GM12875 (cell line): ENCODE results near the gene DDHD1.

ENCODE experiments used
- H3K4me3 ChIP-seq: one replicate; pipeline ENCODE4 v1.5.1; 2011; ENCODE audit warnings: low read depth, low read length, control low read depth
- CTCF ChIP-seq: IDR thresholded peaks from 2 replicates; pipeline ENCODE4 v1.5.1; 2011; ENCODE audit warnings: low read depth, mild to moderate bottlenecking, control low read depth, inconsistent platforms, low read length, moderate library complexity, borderline replicate concordance; ENCODE audit not compliant: insufficient read depth

DDHD1 gene

GRCh38 chr14:53152887-53153701 is at the start of gene DDHD1:
DDHD1 (minus strand) TSS chr14:53153323; CDS start chr14:53153098, 225 bp downstream.
- H3K4me3 ChIP-seq, result peak within 1 kb of the TSS; percentile 96
- TF ChIP-seq CTCF, result no peak

- H3K4me3 ChIP-seq, result no peak overlapping the region
- TF ChIP-seq CTCF, result no peak
These were observed 42.8 kb upstream of the DDHD1 start for GRCh38 chr14:53195949-53196348.

GRCh38 chr14:53193193-53193592 is 40.1 kb upstream of the DDHD1 start:
- no peak for TF ChIP-seq CTCF
- H3K4me3 ChIP-seq, result no peak overlapping the region

- no peak overlapping the region for H3K4me3 ChIP-seq
- no peak for TF ChIP-seq CTCF
These were observed 39.1 kb upstream of the DDHD1 start for GRCh38 chr14:53192052-53192760.

- no peak overlapping the region for H3K4me3 ChIP-seq
- TF ChIP-seq CTCF, result no peak
These were observed 37.8 kb upstream of the DDHD1 start for GRCh38 chr14:53190938-53191337.

- no peak for TF ChIP-seq CTCF
- no peak overlapping the region for H3K4me3 ChIP-seq
These were observed 34.9 kb upstream of the DDHD1 start for GRCh38 chr14:53187921-53188463.

- no peak for TF ChIP-seq CTCF
- no peak overlapping the region for H3K4me3 ChIP-seq
These were observed 33.4 kb upstream of the DDHD1 start for GRCh38 chr14:53186532-53186931.
